HCT116 (cell line): Measurements from ENCODE around the gene LRRN2. TPM values are rescaled to one million over a fixed set of nuclear protein-coding genes. Genes with fewer than 3 reads are reported as not detected.

ENCODE experiments used
- ATAC-seq: fragments of 200-7000 bp; cut with Tn5 transposase; 2 replicates; pipeline ENCODE4 v1.9.1; 2020; ENCODE audit warnings: mild to moderate bottlenecking, moderate library complexity
- BruUV-seq: library from RNA; stranded (reverse); fragments of 400-500 nt; replicated peaks from 2 replicates; lab custom pipeline; 2021; lab: Mats Ljungman, UMichigan
- CTCF ChIA-PET: fragments of 300-600 bp; sonication (Branson Sonifier 250); formaldehyde crosslinking; loops from one replicate; lab custom pipeline; 2021; ENCODE audit warnings: antibody characterized with exemption; lab: Charles Lee
- POLR2A ChIA-PET: fragments of 300-600, 350-600 bp; sonication (Branson Sonifier 250); formaldehyde crosslinking; loops from one replicate; lab custom pipeline; 2021; ENCODE audit warnings: antibody characterized with exemption; lab: Charles Lee
- RAD21 ChIA-PET, 2 experiments: fragments of 300-600 bp; sonication (Branson Sonifier 250); formaldehyde crosslinking; loops; one replicate each; lab custom pipeline; 2023; ENCODE audit warnings: low total read pairs in 2 of 2; ENCODE audit not compliant: uncharacterized antibody in 2 of 2, unreplicated experiment in 2 of 2, low non-redundant PET in 1 of 2; lab: Charles Lee
- DNase-seq: peaks from one replicate; pipeline ENCODE4 v3.0.0-alpha.2; 2010; ENCODE audit warnings: low read depth, low spot score
- H2AFZ ChIP-seq: fragments of 200-600 bp; shearing (Covaris generic), sonication (generic); 2 replicates; pipeline ENCODE4 v1.6.1; 2017; ENCODE audit warnings: low read depth, mixed run types, mixed read lengths, antibody characterized with exemption, low read length; ENCODE audit not compliant: poor library complexity, severe bottlenecking
- H3K27ac ChIP-seq: 2 replicates; pipeline ENCODE4 v1.5.1; 2012; ENCODE audit warnings: low read depth, low read length
- H3K27me3 ChIP-seq: fragments of 200-600 bp; sonication (generic); 2 replicates; pipeline ENCODE4 v1.6.1; 2016; ENCODE audit warnings: mixed run types, low read length, mixed read lengths; ENCODE audit not compliant: insufficient read depth
- H3K36me3 ChIP-seq, 2 experiments: fragments of 200-500 bp in 1 of 2; fragments of 200-600 bp in 1 of 2; sonication (Bioruptor generic) in 1 of 2; sonication (generic) in 1 of 2; 2 replicates each; pipeline versions ENCODE4 v1.5.1 to v1.6.1; 2014 to 2016; ENCODE audit warnings: low read length in 2 of 2, inconsistent platforms in 1 of 2, mixed read lengths in 1 of 2, mixed run types in 1 of 2; ENCODE audit not compliant: insufficient read depth in 2 of 2, control insufficient read depth in 1 of 2
- H3K4me1 ChIP-seq, 2 experiments: fragments of 200-600 bp in 1 of 2; sonication (generic) in 1 of 2; 2 replicates each; pipeline versions ENCODE4 v1.5.1 to v1.6.1; 2012 to 2017; ENCODE audit warnings: low read length in 2 of 2, inconsistent platforms in 1 of 2, mild to moderate bottlenecking in 1 of 2, mixed read lengths in 1 of 2, mixed run types in 1 of 2, moderate library complexity in 1 of 2; ENCODE audit not compliant: insufficient read depth in 2 of 2, control insufficient read depth in 1 of 2
- H3K4me2 ChIP-seq: fragments of 200-600 bp; sonication (generic); 2 replicates; pipeline ENCODE4 v1.6.1; 2017; ENCODE audit warnings: mixed run types, low read length, mixed read lengths
- H3K4me3 ChIP-seq, 2 experiments: fragments of 200-600 bp in 1 of 2; sonication (generic) in 1 of 2; replicated peaks in 1 of 2; 2 replicates each; pipeline ENCODE4 v1.5.1; 2011 to 2016; ENCODE audit warnings: low read length in 2 of 2, control low read depth in 1 of 2, low read depth in 1 of 2, mild to moderate bottlenecking in 1 of 2, mixed read lengths in 1 of 2, mixed run types in 1 of 2
- H3K79me2 ChIP-seq: fragments of 200-600 bp; sonication (generic); 2 replicates; pipeline ENCODE4 v1.6.1; 2017; ENCODE audit warnings: mild to moderate bottlenecking, mixed run types, low read length, moderate library complexity, mixed read lengths; ENCODE audit not compliant: insufficient read depth
- H3K9ac ChIP-seq: fragments of 200-600 bp; sonication (generic); 2 replicates; pipeline ENCODE4 v1.6.1; 2016; ENCODE audit warnings: low read length, mixed read lengths
- H3K9me2 ChIP-seq: fragments of 200-600 bp; sonication (generic), shearing (Covaris generic); 2 replicates; pipeline ENCODE4 v1.6.1; 2017; ENCODE audit warnings: mixed run types, mild to moderate bottlenecking, moderate library complexity; ENCODE audit not compliant: insufficient read depth
- H3K9me3 ChIP-seq, 2 experiments: fragments of 200-500 bp in 1 of 2; fragments of 200-600 bp in 1 of 2; sonication (Bioruptor generic) in 1 of 2; sonication (generic) in 1 of 2; 2 replicates each; pipeline ENCODE4 v1.6.1; 2014 to 2017; ENCODE audit warnings: low read length in 2 of 2, mixed read lengths in 2 of 2, inconsistent platforms in 1 of 2, low read depth in 1 of 2, mild to moderate bottlenecking in 1 of 2, mixed run types in 1 of 2, moderate library complexity in 1 of 2; ENCODE audit not compliant: control insufficient read depth in 1 of 2, insufficient read depth in 1 of 2
- H4K20me1 ChIP-seq: fragments of 200-600 bp; sonication (generic), shearing (Covaris generic); 2 replicates; pipeline ENCODE4 v1.6.1; 2017; ENCODE audit warnings: mixed run types, mild to moderate bottlenecking, moderate library complexity; ENCODE audit not compliant: insufficient read depth
- CBX3 ChIP-seq: IDR thresholded peaks from 2 replicates; pipeline ENCODE4 v1.6.1; 2012; ENCODE audit warnings: low read depth
- CEBPB ChIP-seq: IDR thresholded peaks from 2 replicates; pipeline ENCODE4 v1.6.1; 2012; ENCODE audit warnings: low read depth
- CTCF ChIP-seq, 3 experiments: fragments of 200-600 bp in 1 of 3; sonication (generic) in 1 of 3; IDR thresholded peaks in 2 of 3; conservative IDR thresholded peaks in 1 of 3; 2 replicates each; pipeline ENCODE4 v1.5.1; 2012 to 2017; ENCODE audit warnings: low read depth in 2 of 3, low read length in 2 of 3, antibody characterized with exemption in 1 of 3, borderline replicate concordance in 1 of 3, control low read depth in 1 of 3, mild to moderate bottlenecking in 1 of 3, mixed read lengths in 1 of 3, mixed run types in 1 of 3, moderate library complexity in 1 of 3; ENCODE audit not compliant: insufficient read depth in 1 of 3
- EZH2 ChIP-seq: fragments of 200-600 bp; sonication (generic); IDR thresholded peaks from 2 replicates; pipeline ENCODE4 v1.6.1; 2017; ENCODE audit warnings: antibody characterized with exemption, mixed run types
- FOSL1 ChIP-seq: IDR thresholded peaks from 2 replicates; pipeline ENCODE4 v1.6.1; 2012; ENCODE audit warnings: low read depth
- POLR2A ChIP-seq: IDR thresholded peaks from 2 replicates; pipeline ENCODE4 v1.7.0; 2011; ENCODE audit warnings: borderline replicate concordance; ENCODE audit not compliant: insufficient read depth, insufficient read length; ENCODE audit errors: extremely low read depth
- SIN3A ChIP-seq: IDR thresholded peaks from 2 replicates; pipeline ENCODE4 v1.6.1; 2012; ENCODE audit warnings: low read depth
- YY1 ChIP-seq: IDR thresholded peaks from 2 replicates; pipeline ENCODE4 v1.6.1; 2011; ENCODE audit warnings: low read length, low read depth, moderate library complexity, mild to moderate bottlenecking; ENCODE audit not compliant: insufficient replicate concordance; ENCODE audit errors: extremely low read depth
- ZFX ChIP-seq: fragments of 450-650 bp; IDR thresholded peaks from 2 replicates; pipeline ENCODE4 v1.6.1; 2017
- ZNF274 ChIP-seq: fragments of 200-500 bp; sonication (Bioruptor generic); IDR thresholded peaks from 2 replicates; pipeline ENCODE4 v1.6.1; 2014; ENCODE audit warnings: mild to moderate bottlenecking, low read depth, low read length, inconsistent platforms
- intact Hi-C: fragments of 100-400 bp; cut with micrococcal nuclease; formaldehyde crosslinking; loops from 2 replicates; pipeline ENCODE4 v1.10.0; 2022
- total RNA-seq: library from RNA; stranded (reverse); gene quantifications from one replicate; pipeline ENCODE4 v1.2.1, GENCODE V29; 2021; ENCODE audit not compliant: unreplicated experiment

The LRRN2 gene
- total RNA-seq, 1 experiment from 2014 or later = 3.2 TPM

- no peaks in the 10 kb centered on the region for H3K27me3 ChIP-seq
- BruUV-seq = no TSS peak
- no peaks in the 10 kb centered on the region for H4K20me1 ChIP-seq
- ATAC-seq (no peak), DNase-seq (no peak)
- H3K4me3 ChIP-seq = no peak overlapping the region
- ChIA-PET CTCF (interaction anchor here (1.4 kb wide), 1 partner anchor 233 kb away, joined by 5 read pairs; no protein-coding TSS in a partner anchor), RAD21 (no interaction called here), POLR2A (no interaction called here)
- peaks cover 7 to 34% of the 10 kb centered on the region in 2 experiments; a peak in 3 of 4 replicates for H3K4me1 ChIP-seq
- no peak overlapping the region for H3K27ac ChIP-seq
- no peaks in the 10 kb centered on the region for H3K9me3 ChIP-seq
- TF ChIP-seq ZFX = no peak
- no peak for TF ChIP-seq CEBPB
- no peak for TF ChIP-seq CTCF (IDR thresholded peaks at IDR 0.05 in 2 of 3, conservative IDR thresholded peaks at IDR 0.05 in 1 of 3; ENCODE audit: borderline replicate concordance in 1 of 3, insufficient read depth in 1 of 3, low read depth in 2 of 3, low read length in 2 of 3)
- TF ChIP-seq POLR2A = no peak
- no peak for TF ChIP-seq YY1
- TF ChIP-seq EZH2 = no peak
- no peak for TF ChIP-seq CBX3
- TF ChIP-seq FOSL1 = no peak
- no peak for TF ChIP-seq SIN3A
- TF ChIP-seq ZNF274 = no peak
- no peak overlapping the region for H3K9ac ChIP-seq
- no peaks in the 10 kb centered on the region for H3K79me2 ChIP-seq
- no peak overlapping the region for H2AFZ ChIP-seq
- H3K36me3 ChIP-seq = no peaks in the 10 kb centered on the region
- no peaks in the 10 kb centered on the region for H3K9me2 ChIP-seq
- no peak overlapping the region for H3K4me2 ChIP-seq
- intact Hi-C loops = no loop called here
These were observed 111.3 kb downstream of the LRRN2 start for GRCh38 chr1:204574016-204574864.
